Loucy (cell line): Measurements from ENCODE around the gene PARVB.

ENCODE experiments used
- EZH2phosphoT487 ChIP-seq: fragments of 200-600 bp; IDR thresholded peaks from 2 replicates; pipeline ENCODE4 v1.6.1; 2018; ENCODE audit warnings: antibody characterized with exemption, mild to moderate bottlenecking, moderate library complexity, borderline replicate concordance
- TF ChIP-seq, protein P1 (sequence below): fragments of 200-600 bp; sonication (generic); conservative IDR thresholded peaks from 2 replicates; pipeline ENCODE4 v1.5.1; 2014; ENCODE audit warnings: mild to moderate bottlenecking, antibody characterized with exemption, low read length

DNA sequence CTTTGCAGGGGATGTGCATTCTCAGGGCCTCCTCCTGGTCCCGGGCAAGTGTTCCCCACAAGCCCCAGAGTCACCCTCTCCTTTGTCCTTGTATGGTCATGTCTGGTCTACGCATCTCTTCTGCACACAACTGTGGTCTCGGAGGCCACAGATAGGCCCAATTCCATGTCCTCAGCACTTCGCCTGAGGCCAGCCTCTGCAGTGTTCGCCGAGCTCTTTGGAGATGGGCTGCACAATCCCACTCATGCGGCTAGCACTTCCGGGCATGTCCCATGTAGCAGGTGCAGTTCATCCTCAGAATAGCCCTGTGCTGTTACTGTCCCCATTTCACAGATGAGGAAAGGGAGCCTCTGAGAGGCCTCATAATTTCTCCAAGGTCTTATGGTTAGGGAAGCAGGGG, 164.2 kb downstream of the PARVB start:
- TF ChIP-seq, protein P1, sequence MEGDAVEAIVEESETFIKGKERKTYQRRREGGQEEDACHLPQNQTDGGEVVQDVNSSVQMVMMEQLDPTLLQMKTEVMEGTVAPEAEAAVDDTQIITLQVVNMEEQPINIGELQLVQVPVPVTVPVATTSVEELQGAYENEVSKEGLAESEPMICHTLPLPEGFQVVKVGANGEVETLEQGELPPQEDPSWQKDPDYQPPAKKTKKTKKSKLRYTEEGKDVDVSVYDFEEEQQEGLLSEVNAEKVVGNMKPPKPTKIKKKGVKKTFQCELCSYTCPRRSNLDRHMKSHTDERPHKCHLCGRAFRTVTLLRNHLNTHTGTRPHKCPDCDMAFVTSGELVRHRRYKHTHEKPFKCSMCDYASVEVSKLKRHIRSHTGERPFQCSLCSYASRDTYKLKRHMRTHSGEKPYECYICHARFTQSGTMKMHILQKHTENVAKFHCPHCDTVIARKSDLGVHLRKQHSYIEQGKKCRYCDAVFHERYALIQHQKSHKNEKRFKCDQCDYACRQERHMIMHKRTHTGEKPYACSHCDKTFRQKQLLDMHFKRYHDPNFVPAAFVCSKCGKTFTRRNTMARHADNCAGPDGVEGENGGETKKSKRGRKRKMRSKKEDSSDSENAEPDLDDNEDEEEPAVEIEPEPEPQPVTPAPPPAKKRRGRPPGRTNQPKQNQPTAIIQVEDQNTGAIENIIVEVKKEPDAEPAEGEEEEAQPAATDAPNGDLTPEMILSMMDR = no peak
- TF ChIP-seq EZH2phosphoT487 = no peak
